K562 (cell line): ENCODE measurements around the gene CALU. TPM values are rescaled to one million over a fixed set of nuclear protein-coding genes. Genes with fewer than 3 reads are reported as not detected.

Experiments used
- ATAC-seq: fragments of 200-7000 bp; cut with Tn5 transposase; 3 replicates; pipeline ENCODE4 v1.9.1; 2020; ENCODE audit warnings: moderate library complexity
- BruUV-seq: library from RNA; stranded (reverse); fragments of 400-500 nt; replicated peaks from 2 replicates; lab custom pipeline; 2021; lab: Mats Ljungman, UMichigan
- CTCF ChIA-PET: fragments of 300-600 bp; formaldehyde crosslinking; extraction: SDS; loops from one replicate; lab custom pipeline; 2021; ENCODE audit warnings: low intra/inter-chr PET ratio; lab: Yijun Ruan, JAX
- POLR2A ChIA-PET: fragments of 300-600, 350-650 bp; sonication (Branson Sonifier 250); formaldehyde crosslinking; extraction: SDS; loops from one replicate; lab custom pipeline; 2021; ENCODE audit warnings: antibody characterized with exemption, inconsistent platforms; lab: Yijun Ruan, JAX
- DNase-seq, 4 experiments: peaks; one replicate each; pipeline versions ENCODE4 v3.0.0 to v3.0.0-alpha.2; 2011 to 2018; ENCODE audit warnings: low spot score in 3 of 4, mixed read lengths in 3 of 4; ENCODE audit errors: extremely low read depth in 1 of 4
- FAIRE-seq: peaks from 2 replicates; lab custom pipeline; 2011; peaks lifted over from hg19 to GRCh38; lab: Jason Lieb, UNC
- H2AFZ ChIP-seq: 2 replicates; pipeline ENCODE4 v1.6.0; 2011; ENCODE audit warnings: low read depth, low read length, control low read depth, inconsistent platforms
- H3K27ac ChIP-seq: fragments of 200-600 bp; 3 replicates; pipeline ENCODE4 v1.8.0; 2011; ENCODE audit warnings: low read depth, mild to moderate bottlenecking, control low read depth, inconsistent platforms, low read length, moderate library complexity, mixed read lengths; ENCODE audit errors: extremely low read depth
- H3K27me3 ChIP-seq, 2 experiments: fragments of 300-600 bp in 1 of 2; 2 replicates in 1 of 2; 3 replicates in 1 of 2; pipeline versions ENCODE4 v1.6.0 to v1.8.0; 2011; ENCODE audit warnings: inconsistent platforms in 2 of 2, low read length in 2 of 2, mild to moderate bottlenecking in 1 of 2, mixed read lengths in 1 of 2, moderate library complexity in 1 of 2; ENCODE audit not compliant: control insufficient read depth in 2 of 2, insufficient read depth in 2 of 2
- H3K36me3 ChIP-seq: fragments of 300-600 bp; 3 replicates; pipeline ENCODE4 v1.8.0; 2011; ENCODE audit warnings: mild to moderate bottlenecking, low read length, inconsistent platforms; ENCODE audit not compliant: control insufficient read depth, insufficient read depth
- H3K4me1 ChIP-seq, 2 experiments: fragments of 200-600 bp in 1 of 2; replicated peaks in 1 of 2; 2 replicates in 1 of 2; 3 replicates in 1 of 2; pipeline versions ENCODE4 v1.5.1 to v1.8.0; 2011; ENCODE audit warnings: inconsistent platforms in 2 of 2, low read length in 2 of 2, mild to moderate bottlenecking in 1 of 2, mixed read lengths in 1 of 2, moderate library complexity in 1 of 2; ENCODE audit not compliant: control insufficient read depth in 2 of 2, insufficient read depth in 2 of 2
- H3K4me2 ChIP-seq: 2 replicates; pipeline ENCODE4 v1.6.1; 2011; ENCODE audit warnings: low read length, control low read depth, inconsistent platforms, mixed read lengths; ENCODE audit not compliant: insufficient read depth
- H3K4me3 ChIP-seq: fragments of 200-600 bp; sonication (generic), shearing (Covaris generic); 2 replicates; pipeline ENCODE4 v1.5.1; 2016; ENCODE audit warnings: control low read depth, inconsistent platforms
- H3K79me2 ChIP-seq: fragments of 200-600 bp; 3 replicates; pipeline ENCODE4 v1.8.0; 2011; ENCODE audit warnings: low read length, inconsistent platforms; ENCODE audit not compliant: control insufficient read depth, insufficient read depth
- H3K9ac ChIP-seq, 2 experiments: 2 replicates each; pipeline versions ENCODE4 v1.6.0 to v1.6.1; 2011; ENCODE audit warnings: low read depth in 2 of 2, low read length in 2 of 2, control low read depth in 1 of 2, inconsistent platforms in 1 of 2, mild to moderate bottlenecking in 1 of 2, mixed read lengths in 1 of 2; ENCODE audit not compliant: insufficient read depth in 1 of 2
- H3K9me1 ChIP-seq: one replicate; pipeline ENCODE4 v1.6.0; 2011; ENCODE audit warnings: inconsistent platforms, mild to moderate bottlenecking, low read length, moderate library complexity; ENCODE audit not compliant: control insufficient read depth, insufficient read depth
- H3K9me3 ChIP-seq: replicated peaks from 2 replicates; pipeline ENCODE4 v1.5.1; 2011; ENCODE audit warnings: low read depth, low read length, inconsistent platforms; ENCODE audit not compliant: control insufficient read depth, insufficient read depth
- H4K20me1 ChIP-seq: replicated peaks from 2 replicates; pipeline ENCODE4 v1.6.1; 2011; ENCODE audit warnings: low read length, inconsistent platforms, mixed read lengths; ENCODE audit not compliant: control insufficient read depth, insufficient read depth
- ARID1B ChIP-seq: fragments of 450-650 bp; IDR thresholded peaks from 2 replicates; pipeline ENCODE4 v1.6.1; 2016; ENCODE audit warnings: antibody characterized with exemption, mild to moderate bottlenecking, inconsistent platforms
- C11orf30 ChIP-seq: fragments of 450-650 bp; IDR thresholded peaks from 2 replicates; pipeline ENCODE4 v1.6.1; 2016; ENCODE audit warnings: low read depth, mild to moderate bottlenecking
- GATAD2A ChIP-seq: fragments of 450-650 bp; IDR thresholded peaks from 2 replicates; pipeline ENCODE4 v1.6.1; 2017
- MNT ChIP-seq, 2 experiments: fragments of 450-650 bp; conservative IDR thresholded peaks; 2 replicates each; pipeline ENCODE4 v1.6.1; 2017; ENCODE audit warnings: mild to moderate bottlenecking in 2 of 2, moderate library complexity in 2 of 2
- NR4A1 ChIP-seq, 2 experiments: fragments of 250-450 bp in 1 of 2; fragments of 450-650 bp in 1 of 2; sonication (Bioruptor Pico) in 1 of 2; IDR thresholded peaks; 2 replicates each; pipeline versions ENCODE4 v1.4.0 to v1.6.1; 2016 to 2020; ENCODE audit warnings: mild to moderate bottlenecking in 2 of 2, missing compliant biosample characterization in 1 of 2, missing genetic modification characterization in 1 of 2, moderate library complexity in 1 of 2
- PCBP1 ChIP-seq: fragments of 200-400 bp; formaldehyde crosslinking; IDR thresholded peaks from 2 replicates; pipeline ENCODE4 v1.6.1; 2018; ENCODE audit warnings: mild to moderate bottlenecking, low read depth, low read length; ENCODE audit not compliant: poor library complexity, severe bottlenecking
- POLR2B ChIP-seq: fragments of 450-650 bp; IDR thresholded peaks from 2 replicates; pipeline ENCODE4 v1.6.1; 2018; ENCODE audit warnings: low read depth; ENCODE audit not compliant: partially characterized antibody
- POLR2G ChIP-seq: fragments of 200-400 bp; formaldehyde crosslinking; IDR thresholded peaks from 2 replicates; pipeline ENCODE4 v1.6.1; 2017; ENCODE audit warnings: low read depth, mild to moderate bottlenecking, antibody characterized with exemption, low read length, moderate library complexity
- POLR2H ChIP-seq: IDR thresholded peaks from 2 replicates; pipeline ENCODE4 v1.6.1; 2016; ENCODE audit warnings: missing genetic modification characterization, low read depth, mild to moderate bottlenecking, control low read depth, missing compliant biosample characterization, moderate library complexity
- PYGO2 ChIP-seq: fragments of 450-650 bp; IDR thresholded peaks from 2 replicates; pipeline ENCODE4 v1.6.1; 2016; ENCODE audit warnings: mild to moderate bottlenecking, missing genetic modification characterization, moderate library complexity, missing compliant biosample characterization
- RBM34 ChIP-seq: fragments of 200-400 bp; formaldehyde crosslinking; IDR thresholded peaks from 2 replicates; pipeline ENCODE4 v1.6.1; 2018; ENCODE audit warnings: low read length, borderline replicate concordance; ENCODE audit not compliant: insufficient read depth
- RFX5 ChIP-seq: IDR thresholded peaks from 2 replicates; pipeline ENCODE4 v1.6.1; 2011; ENCODE audit warnings: low read depth, mild to moderate bottlenecking, improper control_type of control experiment, low read length
- RFX7 ChIP-seq: fragments of 250-450 bp; sonication (Bioruptor Pico); IDR thresholded peaks from 2 replicates; pipeline ENCODE4 v1.5.1; 2021; ENCODE audit warnings: mild to moderate bottlenecking
- SMARCE1 ChIP-seq: fragments of 450-650 bp; IDR thresholded peaks from 2 replicates; pipeline ENCODE4 v1.7.1; 2016; ENCODE audit warnings: mild to moderate bottlenecking
- SNIP1 ChIP-seq: fragments of 450-650 bp; IDR thresholded peaks from 2 replicates; pipeline ENCODE4 v1.7.1; 2017; ENCODE audit warnings: low read depth, mild to moderate bottlenecking
- ZBTB12 ChIP-seq: fragments of 250-450 bp; sonication (Bioruptor Pico); IDR thresholded peaks from 2 replicates; pipeline ENCODE4 v1.4.0; 2020
- ZBTB17 ChIP-seq: fragments of 450-650 bp; formaldehyde crosslinking; IDR thresholded peaks from 2 replicates; pipeline ENCODE4 v1.4.0; 2020; ENCODE audit warnings: mild to moderate bottlenecking
- ZNF384 ChIP-seq: IDR thresholded peaks from 2 replicates; pipeline ENCODE4 v1.6.1; 2012; ENCODE audit warnings: low read depth, low read length, improper control_type of control experiment
- ZNF766 ChIP-seq: fragments of 200-800 bp; sonication (Bioruptor generic); conservative IDR thresholded peaks from 2 replicates; pipeline ENCODE4 v1.6.1; 2016; ENCODE audit warnings: missing genetic modification characterization, missing compliant biosample characterization
- ZNF778 ChIP-seq: fragments of 450-650 bp; formaldehyde crosslinking; IDR thresholded peaks from 2 replicates; pipeline ENCODE4 v1.4.0; 2020; ENCODE audit warnings: mild to moderate bottlenecking, moderate library complexity
- WGBS: fragments of 100-300 bp; shearing (Covaris generic); methylation state at CpG from one replicate; pipeline ENCODE4 v1.1.6; 2016; ENCODE audit warnings: low coverage, mixed read lengths; ENCODE audit not compliant: insufficient coverage; ENCODE audit errors: missing lambda C conversion rate; 5-methylcytosine and 5-hydroxymethylcytosine counted together
- in situ Hi-C: fragments of 300-500 bp; cut with MboI; formaldehyde crosslinking; loops from 4 replicates; pipeline ENCODE4 v1.15.0; 2018; ENCODE audit warnings: inconsistent platforms, mixed read lengths
- intact Hi-C: fragments of 100-400 bp; cut with micrococcal nuclease; formaldehyde crosslinking; loops from 2 replicates; pipeline ENCODE4 v1.14.2; 2022
- polyA plus RNA-seq, 8 experiments: library from polyadenylated mRNA; depleted of rRNA in 4 of 8; stranded (reverse) in 5 of 8; unstranded in 3 of 8; fragments of >200 nt; fragmentation: Nextera tagmentation in 2 of 8; fragmentation: Illumina TruSeq in 1 of 8; extraction: Ambion mirVana in 2 of 8; extraction: Trizol in 1 of 8; gene quantifications; 2 replicates each; pipeline versions ENCODE4 v1.2.1 to v1.2.3, GENCODE V29; 2011 to 2014; ENCODE audit warnings: inconsistent platforms in 1 of 8, missing spikeins in 1 of 8
- total RNA-seq, 7 experiments: library from RNA; depleted of rRNA in 6 of 7; stranded (reverse); fragments of >200 nt in 6 of 7; fragmentation: Illumina TruSeq in 2 of 7; extraction: Trizol in 2 of 7; gene quantifications; 2 replicates each; pipeline versions ENCODE4 v1.2.1 to v1.2.3, GENCODE V29; 2011 to 2021; ENCODE audit warnings: low replicate concordance in 1 of 7

CALU gene
- total and polyA plus RNA-seq, 9 of the 15 experiments (the other 6 are each of a cell fraction or from before 2014, with no cell fraction given), result 166 to 286 (median 215) TPM

- DNase-seq (no peak), FAIRE-seq (no peak), ATAC-seq (no peak)
- H3K9me1 ChIP-seq, result peaks cover 8% of the 10 kb centered on the region
- 27% methylated on average over 2 of the region's 2 CpGs for WGBS
- ChIA-PET CTCF (no interaction called here), POLR2A (interaction anchor here (0.6 to 3.0 kb wide), 8 partner anchors 10 to 31 kb away, joined by 3 to 20 read pairs (median 4); partner anchors contain the start of gene CALU)
- H3K9me3 ChIP-seq, result no peaks in the 10 kb centered on the region
- H3K4me1 ChIP-seq, result no peaks in the 10 kb centered on the region
- H3K79me2 ChIP-seq, result no peaks in the 10 kb centered on the region
- no TSS peak for BruUV-seq
- H4K20me1 ChIP-seq, result peaks cover 5% of the 10 kb centered on the region; the same call in 1 of the 2 replicates
- peaks cover 80% of the 10 kb centered on the region for H3K36me3 ChIP-seq
- no peak overlapping the region for H3K9ac ChIP-seq
- intact Hi-C loops (no loop called here), in situ Hi-C loops (no loop called here)
- no peak overlapping the region for H2AFZ ChIP-seq
- H3K4me2 ChIP-seq, result no peak overlapping the region
- H3K27ac ChIP-seq, result no peak overlapping the region
- no peaks in the 10 kb centered on the region for H3K27me3 ChIP-seq
- no peak overlapping the region for H3K4me3 ChIP-seq
- TF ChIP-seq POLR2G (0 out of 2 replicates have a peak, but pooled peaks have one; percentile 16), SMARCE1 (no peak), MNT (conservative IDR thresholded peaks at IDR 0.05) (no peak), ZNF384 (0 out of 2 replicates have a peak, but pooled peaks have one; percentile 27), POLR2B (peak; percentile 30), PCBP1 (no peak), NR4A1 (CRISPR knock-in tag; IDR thresholded peaks at IDR 0.05) (no peak), NR4A1 (tag; IDR thresholded peaks at IDR 0.05) (no peak), ZBTB12 (CRISPR knock-in tag) (no peak), RFX7 (CRISPR knock-in tag) (no peak), RBM34 (no peak), POLR2H (tag) (0 out of 2 replicates have a peak, but pooled peaks have one; percentile 4), RFX5 (no peak), ZNF778 (CRISPR knock-in tag) (no peak), PYGO2 (tag) (no peak), C11orf30 (no peak), SNIP1 (no peak), ZBTB17 (no peak), GATAD2A (no peak), ARID1B (no peak), ZNF766 (CRISPR knock-in tag) (0 out of 2 replicates have a peak, but pooled peaks have one; percentile 34)
These were observed 31.1 kb downstream of the CALU start for GRCh38 chr7:128770233-128770632.
